SU-DHL-6 (cell line): Measurements from ENCODE around the gene PPA2.

ENCODE experiments used
- H2AFZ ChIP-seq: fragments of 200-600 bp; sonication (generic); 2 replicates; pipeline ENCODE4 v1.6.1; 2014; ENCODE audit warnings: low read depth, mild to moderate bottlenecking, moderate library complexity, mixed read lengths, antibody characterized with exemption, low read length; ENCODE audit not compliant: severe bottlenecking
- H3F3A ChIP-seq: fragments of 200-600 bp; shearing (Covaris generic); 2 replicates; pipeline ENCODE4 v1.6.0; 2016; ENCODE audit warnings: antibody characterized with exemption, mild to moderate bottlenecking; ENCODE audit not compliant: insufficient read depth
- H3K27ac ChIP-seq: fragments of 200-600 bp; sonication (generic); 2 replicates; pipeline ENCODE4 v1.5.1; 2016; ENCODE audit warnings: low read depth, mild to moderate bottlenecking, low read length, moderate library complexity, mixed read lengths
- H3K27me3 ChIP-seq: fragments of 200-600 bp; sonication (generic), shearing (Covaris generic); 2 replicates; pipeline ENCODE4 v1.6.0; 2014; ENCODE audit warnings: mild to moderate bottlenecking, low read length
- H3K36me3 ChIP-seq: fragments of 200-600 bp; sonication (generic); 2 replicates; pipeline ENCODE4 v1.6.1; 2014; ENCODE audit warnings: mild to moderate bottlenecking, low read length, mixed read lengths
- H3K4me2 ChIP-seq: fragments of 300-600, 200-600 bp; shearing (Covaris generic), sonication (generic); 2 replicates; pipeline ENCODE4 v1.6.0; 2014; ENCODE audit warnings: low read length, low read depth, mild to moderate bottlenecking; ENCODE audit not compliant: poor library complexity, severe bottlenecking
- H3K4me3 ChIP-seq: fragments of 200-600 bp; sonication (generic); 2 replicates; pipeline ENCODE4 v1.5.1; 2014; ENCODE audit warnings: antibody characterized with exemption, low read length, mild to moderate bottlenecking, mixed read lengths; ENCODE audit not compliant: insufficient read depth, poor library complexity, severe bottlenecking
- H3K79me2 ChIP-seq: fragments of 200-600 bp; sonication (generic); 2 replicates; pipeline ENCODE4 v1.6.1; 2014; ENCODE audit warnings: mild to moderate bottlenecking, low read length, moderate library complexity; ENCODE audit not compliant: insufficient read depth
- H3K9ac ChIP-seq: fragments of 200-600 bp; sonication (generic); 2 replicates; pipeline ENCODE4 v1.7.0; 2014; ENCODE audit warnings: mild to moderate bottlenecking, low read length
- H3K9me2 ChIP-seq: fragments of 200-600 bp; sonication (generic); replicated peaks from 2 replicates; pipeline ENCODE4 v1.6.1; 2014; ENCODE audit warnings: low read length; ENCODE audit not compliant: insufficient read depth
- H3K9me3 ChIP-seq: fragments of 200-600 bp; sonication (generic); 2 replicates; pipeline ENCODE4 v1.6.1; 2014; ENCODE audit warnings: low read length, mixed read lengths; ENCODE audit not compliant: insufficient read depth
- H4K20me1 ChIP-seq: fragments of 200-600 bp; sonication (generic); 2 replicates; pipeline ENCODE4 v1.6.1; 2014; ENCODE audit warnings: low read depth, mild to moderate bottlenecking, antibody characterized with exemption, low read length, moderate library complexity, mixed read lengths
- CTCF ChIP-seq: fragments of 200-600 bp; sonication (generic); IDR thresholded peaks from one replicate; pipeline ENCODE4 v1.5.1; 2017; ENCODE audit warnings: antibody characterized with exemption, mild to moderate bottlenecking, low read length, moderate library complexity; ENCODE audit not compliant: insufficient read depth, poor library complexity, severe bottlenecking
- EZH2phosphoT487 ChIP-seq: fragments of 200-600 bp; sonication (generic), shearing (Covaris generic); conservative IDR thresholded peaks from 2 replicates; pipeline ENCODE4 v1.6.1; 2018; ENCODE audit warnings: mild to moderate bottlenecking, antibody characterized with exemption, low read length, moderate library complexity, mixed read lengths

The PPA2 gene

GRCh38 chr4:105509714-105510113 lies 35.9 kb upstream of the PPA2 start:
- Histone ChIP-seq H3K27me3 (no peaks in the 10 kb centered on the region), H3K9me2 (no peaks in the 10 kb centered on the region), H3K9ac (no peak overlapping the region), H3K36me3 (no peaks in the 10 kb centered on the region), H3K4me2 (no peak overlapping the region), H3K27ac (no peak overlapping the region), H3K79me2 (no peaks in the 10 kb centered on the region), H3F3A (no peaks in the 10 kb centered on the region), H3K4me3 (no peak overlapping the region), H3K9me3 (no peaks in the 10 kb centered on the region), H4K20me1 (no peaks in the 10 kb centered on the region), H2AFZ (no peak overlapping the region)
- TF ChIP-seq CTCF (no peak), EZH2phosphoT487 (no peak)

- TF ChIP-seq EZH2phosphoT487 (no peak), CTCF (no peak)
- Histone ChIP-seq H4K20me1 (no peaks in the 10 kb centered on the region), H2AFZ (no peak overlapping the region), H3K27ac (no peak overlapping the region), H3K9me2 (no peaks in the 10 kb centered on the region), H3K4me3 (no peak overlapping the region), H3K9me3 (no peaks in the 10 kb centered on the region), H3K9ac (no peak overlapping the region), H3K27me3 (no peaks in the 10 kb centered on the region), H3K36me3 (no peaks in the 10 kb centered on the region), H3F3A (no peaks in the 10 kb centered on the region), H3K79me2 (no peaks in the 10 kb centered on the region), H3K4me2 (no peak overlapping the region)
Measured at GRCh38 chr4:105509291-105509690, 35.4 kb upstream of the PPA2 start.

GRCh38 chr4:105504744-105505143 lies 30.9 kb upstream of the PPA2 start:
- Histone ChIP-seq H3K4me2 (no peak overlapping the region), H3K9ac (no peak overlapping the region), H3F3A (no peaks in the 10 kb centered on the region), H4K20me1 (no peaks in the 10 kb centered on the region), H3K79me2 (no peaks in the 10 kb centered on the region), H3K9me2 (no peaks in the 10 kb centered on the region), H3K27me3 (no peaks in the 10 kb centered on the region), H3K4me3 (no peak overlapping the region), H3K9me3 (no peaks in the 10 kb centered on the region), H3K27ac (no peak overlapping the region), H2AFZ (no peak overlapping the region), H3K36me3 (no peaks in the 10 kb centered on the region)
- TF ChIP-seq EZH2phosphoT487, result no peak
- no peak for TF ChIP-seq CTCF
